ENCODE results near the gene SLC38A1. TPM values are rescaled to one million over a fixed set of nuclear protein-coding genes. Genes with fewer than 3 reads are reported as not detected.

The SLC38A1 gene
- total and polyA plus RNA-seq, 10 donors, result 26.9 to 142 (median 92.6) TPM

DNA sequence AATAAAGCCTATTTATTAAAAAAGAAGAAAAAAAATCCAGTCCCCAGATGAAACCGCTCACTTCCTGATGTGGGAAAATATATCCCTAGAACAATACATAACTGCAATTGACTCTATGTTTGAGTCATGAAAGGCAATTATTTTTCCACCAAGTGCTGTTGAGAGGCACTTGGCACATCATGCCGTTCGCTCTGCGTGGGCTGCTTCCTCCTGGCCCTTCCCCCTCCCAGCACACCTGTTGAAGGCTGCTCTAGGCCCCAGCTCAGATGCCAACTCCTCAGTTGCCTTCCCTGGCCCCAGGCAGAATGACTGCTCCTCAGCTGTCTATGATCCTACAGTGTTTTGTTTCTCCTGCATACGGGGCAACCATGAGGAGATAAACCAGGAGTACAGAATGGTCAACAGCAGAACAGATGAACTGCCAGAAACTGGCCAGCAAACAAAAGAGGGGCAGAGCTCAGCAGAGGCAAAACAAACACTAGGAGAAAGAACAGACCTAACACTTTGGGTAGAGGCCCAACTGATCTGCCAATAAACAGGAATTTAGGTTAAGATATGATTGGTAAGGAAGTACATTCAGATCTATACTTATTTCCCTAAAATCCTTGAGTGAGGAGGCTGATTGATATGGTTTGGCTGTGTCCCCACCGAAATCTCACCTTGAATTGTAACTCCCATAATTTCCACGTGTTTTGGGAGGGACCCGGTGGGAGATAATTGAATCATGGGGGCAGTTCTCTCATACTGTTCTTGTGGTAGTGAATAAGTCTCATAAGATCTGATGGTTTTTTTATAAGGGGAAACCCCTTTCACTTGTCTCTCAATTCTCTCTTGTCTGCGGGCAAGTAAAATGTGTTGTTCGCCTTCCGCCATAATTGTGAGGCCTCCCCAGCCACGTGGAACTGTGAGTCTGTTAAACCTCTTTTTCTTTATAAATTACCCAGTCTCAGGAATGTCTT is 58.6 kb downstream of the SLC38A1 start:
- peaks cover 0 to 45% (median 9%) of the 10 kb centered on the region in 6 donors for H3K36me3 ChIP-seq

DNA sequence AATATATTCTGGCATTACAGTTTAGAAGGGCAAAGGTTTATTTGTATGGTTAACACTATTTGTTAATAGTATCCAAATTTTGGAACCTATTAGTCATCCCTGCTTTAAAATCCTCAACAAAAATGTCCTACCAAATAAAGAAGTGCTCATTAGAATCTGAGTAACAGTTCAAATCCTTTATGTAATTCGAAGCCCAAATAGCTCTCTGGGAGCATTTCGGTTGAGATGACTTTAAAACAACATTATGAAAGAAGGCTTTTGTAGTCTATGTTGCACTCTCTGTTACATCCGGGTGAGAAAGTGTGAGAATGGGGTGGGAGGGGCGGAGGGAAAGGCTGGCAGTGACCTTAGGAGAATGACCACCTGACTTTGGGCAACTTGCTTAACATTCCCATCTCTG is 59.7 kb downstream of the SLC38A1 start:
- TF ChIP-seq, protein P1, sequence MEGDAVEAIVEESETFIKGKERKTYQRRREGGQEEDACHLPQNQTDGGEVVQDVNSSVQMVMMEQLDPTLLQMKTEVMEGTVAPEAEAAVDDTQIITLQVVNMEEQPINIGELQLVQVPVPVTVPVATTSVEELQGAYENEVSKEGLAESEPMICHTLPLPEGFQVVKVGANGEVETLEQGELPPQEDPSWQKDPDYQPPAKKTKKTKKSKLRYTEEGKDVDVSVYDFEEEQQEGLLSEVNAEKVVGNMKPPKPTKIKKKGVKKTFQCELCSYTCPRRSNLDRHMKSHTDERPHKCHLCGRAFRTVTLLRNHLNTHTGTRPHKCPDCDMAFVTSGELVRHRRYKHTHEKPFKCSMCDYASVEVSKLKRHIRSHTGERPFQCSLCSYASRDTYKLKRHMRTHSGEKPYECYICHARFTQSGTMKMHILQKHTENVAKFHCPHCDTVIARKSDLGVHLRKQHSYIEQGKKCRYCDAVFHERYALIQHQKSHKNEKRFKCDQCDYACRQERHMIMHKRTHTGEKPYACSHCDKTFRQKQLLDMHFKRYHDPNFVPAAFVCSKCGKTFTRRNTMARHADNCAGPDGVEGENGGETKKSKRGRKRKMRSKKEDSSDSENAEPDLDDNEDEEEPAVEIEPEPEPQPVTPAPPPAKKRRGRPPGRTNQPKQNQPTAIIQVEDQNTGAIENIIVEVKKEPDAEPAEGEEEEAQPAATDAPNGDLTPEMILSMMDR (IDR thresholded peaks at IDR 0.05 in 8 of 11, conservative IDR thresholded peaks at IDR 0.05 in 3 of 11), result no peak
- TF ChIP-seq POLR2AphosphoS5 (IDR thresholded peaks at IDR 0.05) (no peak), POLR2A (IDR thresholded peaks at IDR 0.05) (no peak)

More for the DNA sequence above, 58.6 kb downstream of the SLC38A1 start:
- Histone ChIP-seq H3K27me3 (replicated peaks in 1 of 7) (no peaks in the 10 kb centered on the region), H3K9me3 (no peaks in the 10 kb centered on the region), H3K4me3 (no peak overlapping the region), H3K27ac (peak overlapping the region; percentile 49 to 91 (median 72)), H3K4me1 (peaks cover 30 to 100% (median 78%) of the 10 kb centered on the region in 6 donors)
- TF ChIP-seq POLR2A (IDR thresholded peaks at IDR 0.05), result no peak
- TF ChIP-seq, protein P1 (IDR thresholded peaks at IDR 0.05 in 8 of 11, conservative IDR thresholded peaks at IDR 0.05 in 3 of 11), result no peak
- peak; percentile 58 to 82 (median 80) for TF ChIP-seq POLR2AphosphoS5 (IDR thresholded peaks at IDR 0.05)
- WGBS, 5 donors, result 42 to 63% (median 56%) methylated on average over 12 of the region's 12 CpGs
- intact Hi-C loops (cut with DNase I; ENCODE audit: low total_unique reads), result no loop called here
- DNase-seq, result peak; percentile 89

DNA sequence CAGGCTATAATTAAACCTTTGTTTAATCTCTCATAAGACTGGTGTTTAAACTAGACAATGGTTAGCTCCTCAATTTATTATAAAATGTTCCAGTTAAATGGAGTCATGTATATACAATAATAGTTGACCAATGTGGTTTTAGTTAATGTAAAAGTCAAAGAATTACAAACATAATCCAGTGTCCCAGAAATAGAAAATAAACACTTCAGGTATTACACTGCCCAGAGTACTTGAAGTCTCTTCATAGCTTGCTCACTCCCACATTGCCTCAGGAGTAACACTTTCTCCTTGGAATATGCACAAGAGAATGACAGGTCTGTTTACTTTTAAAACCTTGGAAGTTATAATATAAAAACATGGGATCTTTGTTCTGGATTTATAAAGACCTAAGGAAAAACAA is 60.5 kb downstream of the SLC38A1 start:
- H3K27ac ChIP-seq, result peak overlapping the region in 6 of 8 donors; percentile 34 to 91 (median 79)
- DNase-seq, result no peak
- no peaks in the 10 kb centered on the region for H3K9me3 ChIP-seq
- no peak overlapping the region for H3K4me3 ChIP-seq
- TF ChIP-seq POLR2A (IDR thresholded peaks at IDR 0.05), result no peak
- no peak for TF ChIP-seq POLR2AphosphoS5 (IDR thresholded peaks at IDR 0.05)
- TF ChIP-seq, protein P1 (IDR thresholded peaks at IDR 0.05 in 8 of 11, conservative IDR thresholded peaks at IDR 0.05 in 3 of 11), result no peak
- H3K4me1 ChIP-seq, result peaks cover 27 to 85% (median 63%) of the 10 kb centered on the region in 6 donors
- intact Hi-C loops (cut with DNase I; ENCODE audit: low total_unique reads), result no loop called here
- peaks cover 0 to 59% (median 21%) of the 10 kb centered on the region in 6 donors for H3K36me3 ChIP-seq
- no peaks in the 10 kb centered on the region for H3K27me3 ChIP-seq (replicated peaks in 1 of 7)

More for the DNA sequence above, 59.7 kb downstream of the SLC38A1 start:
- Histone ChIP-seq H3K4me1 (peaks cover 30 to 93% (median 70%) of the 10 kb centered on the region in 6 donors), H3K27me3 (replicated peaks in 1 of 7) (no peaks in the 10 kb centered on the region), H3K4me3 (no peak overlapping the region), H3K36me3 (peaks cover 0 to 55% (median 14%) of the 10 kb centered on the region in 6 donors), H3K27ac (peak overlapping the region; percentile 36 to 91 (median 72)), H3K9me3 (no peaks in the 10 kb centered on the region)
- WGBS, 5 donors, result 63 to 84% (median 74%) methylated on average over 4 of the region's 4 CpGs
- intact Hi-C loops (cut with DNase I; ENCODE audit: low total_unique reads), result no loop called here
- no peak for DNase-seq

DNA sequence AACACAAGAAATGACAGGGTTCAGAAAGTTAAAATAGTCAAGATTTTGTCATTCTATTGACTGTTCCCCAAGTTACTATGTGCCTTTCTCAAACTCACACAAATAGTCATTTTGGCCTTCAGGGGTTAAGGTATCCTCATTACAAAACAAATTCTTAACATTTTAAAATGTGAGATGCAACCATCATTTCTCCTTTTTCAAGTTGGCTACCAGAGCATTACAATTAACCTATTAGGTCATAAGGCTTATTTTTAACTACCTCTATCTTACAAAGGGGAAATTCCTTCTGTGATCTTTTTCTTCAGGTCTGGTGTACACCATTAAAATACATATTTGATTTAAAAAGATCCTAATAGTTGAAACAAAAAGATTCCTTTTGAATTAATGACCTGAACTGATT is 61.2 kb downstream of the SLC38A1 start:
- no peaks in the 10 kb centered on the region for H3K9me3 ChIP-seq
- peaks cover 24 to 77% (median 55%) of the 10 kb centered on the region in 6 donors for H3K4me1 ChIP-seq
- H3K36me3 ChIP-seq, result peaks cover 0 to 63% (median 28%) of the 10 kb centered on the region in 6 donors
- TF ChIP-seq POLR2AphosphoS5 (IDR thresholded peaks at IDR 0.05), result no peak
- no peak for TF ChIP-seq POLR2A (IDR thresholded peaks at IDR 0.05)
- TF ChIP-seq, protein P1 (IDR thresholded peaks at IDR 0.05 in 8 of 11, conservative IDR thresholded peaks at IDR 0.05 in 3 of 11), result no peak
- intact Hi-C loops (cut with DNase I; ENCODE audit: low total_unique reads), result no loop called here
- H3K4me3 ChIP-seq, result no peak overlapping the region
- no peak for DNase-seq
- no peaks in the 10 kb centered on the region for H3K27me3 ChIP-seq (replicated peaks in 1 of 7)
- peak overlapping the region in 7 of 8 donors; percentile 23 to 91 (median 73) for H3K27ac ChIP-seq
